NK-92 treated with Interleukin-12 subunit alpha and Interleukin-12 subunit beta, amount 100 ng/mL, for 24 hours (cell line): ENCODE data around the gene NCCRP1.

Experiments used
- DNase-seq: peaks from one replicate; lab custom pipeline; 2025; lab: John Stamatoyannopoulos, UW

The NCCRP1 gene, protein sequence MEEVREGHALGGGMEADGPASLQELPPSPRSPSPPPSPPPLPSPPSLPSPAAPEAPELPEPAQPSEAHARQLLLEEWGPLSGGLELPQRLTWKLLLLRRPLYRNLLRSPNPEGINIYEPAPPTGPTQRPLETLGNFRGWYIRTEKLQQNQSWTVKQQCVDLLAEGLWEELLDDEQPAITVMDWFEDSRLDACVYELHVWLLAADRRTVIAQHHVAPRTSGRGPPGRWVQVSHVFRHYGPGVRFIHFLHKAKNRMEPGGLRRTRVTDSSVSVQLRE

DNA sequence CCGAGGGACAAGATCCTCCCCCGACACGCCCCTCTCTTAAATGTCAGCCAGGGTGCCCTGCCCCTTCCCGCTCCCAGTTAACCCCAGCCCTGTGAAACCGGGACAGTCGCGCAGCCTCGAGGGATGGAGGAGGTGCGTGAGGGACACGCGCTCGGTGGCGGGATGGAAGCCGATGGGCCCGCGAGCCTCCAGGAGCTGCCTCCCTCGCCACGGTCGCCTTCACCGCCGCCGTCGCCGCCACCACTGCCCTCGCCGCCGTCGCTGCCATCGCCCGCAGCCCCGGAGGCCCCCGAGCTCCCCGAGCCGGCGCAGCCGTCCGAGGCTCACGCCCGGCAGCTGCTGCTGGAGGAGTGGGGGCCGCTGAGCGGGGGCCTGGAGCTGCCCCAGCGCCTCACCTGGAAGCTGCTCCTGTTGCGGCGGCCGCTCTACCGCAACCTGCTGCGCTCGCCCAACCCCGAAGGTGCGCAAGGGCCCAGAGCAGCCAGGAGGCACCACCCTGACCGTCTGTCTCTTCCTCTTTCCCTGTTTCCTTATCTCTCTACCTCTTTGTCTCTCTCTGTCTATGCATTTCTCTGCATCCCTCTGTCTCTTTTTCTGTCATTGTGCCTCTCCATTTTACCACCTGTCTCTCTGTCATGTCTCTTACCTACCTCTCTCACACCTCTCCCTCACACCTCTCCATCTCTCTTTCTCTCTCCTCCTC is at the start of gene NCCRP1:
NCCRP1 (plus strand) TSS at position 105 of the 703 bp plus-strand sequence; CDS start at position 124, 19 bp downstream.
- DNase-seq = no peak

DNA sequence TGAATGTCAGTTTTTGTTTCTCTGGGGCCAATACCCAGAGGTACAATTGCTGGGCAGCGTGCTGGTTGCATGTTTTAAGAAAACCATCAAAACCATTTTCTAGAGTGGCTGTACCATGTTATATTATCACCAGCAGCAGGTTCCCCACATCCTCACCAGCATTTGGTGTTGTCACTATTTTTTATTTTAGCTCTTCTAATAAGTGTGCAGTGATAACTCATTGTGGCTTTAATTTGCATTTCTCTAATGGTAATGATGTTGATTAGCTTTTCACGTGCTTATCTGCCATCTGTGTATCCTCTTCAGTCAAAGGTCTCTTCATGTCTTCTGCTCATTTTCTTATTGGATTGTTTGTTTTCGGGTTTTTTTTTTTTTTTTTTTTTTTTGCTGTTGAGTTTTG is 49.3 kb upstream of the NCCRP1 start:
- no peak for DNase-seq

DNA sequence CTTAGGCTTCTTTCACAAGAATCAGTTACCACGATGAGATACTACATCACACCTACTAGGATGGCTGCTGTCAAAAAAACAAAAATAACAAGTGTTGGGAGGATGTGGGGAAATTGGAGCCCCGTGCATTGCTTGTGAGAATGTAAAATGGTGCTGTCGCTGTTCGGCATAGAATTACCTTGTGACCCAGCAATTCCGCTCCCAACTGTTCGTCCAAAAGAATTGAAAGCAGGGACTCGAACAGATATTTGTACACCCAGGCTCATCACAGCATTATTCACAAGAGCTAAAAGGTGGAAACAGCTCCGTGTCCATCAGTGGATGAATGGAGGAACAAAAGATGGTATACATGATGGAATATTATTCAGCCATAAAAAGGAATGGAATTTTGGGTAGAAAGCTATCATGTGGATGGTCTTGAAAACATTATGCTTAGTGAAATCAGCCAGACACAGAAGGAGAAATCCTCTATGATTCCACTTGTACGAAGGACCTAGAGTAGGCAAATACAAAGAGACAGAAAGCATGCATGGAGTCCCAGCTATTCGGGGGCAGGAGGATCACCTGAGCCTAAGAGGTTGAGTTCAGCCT is 47.7 kb upstream of the NCCRP1 start:
- no peak for DNase-seq

DNA sequence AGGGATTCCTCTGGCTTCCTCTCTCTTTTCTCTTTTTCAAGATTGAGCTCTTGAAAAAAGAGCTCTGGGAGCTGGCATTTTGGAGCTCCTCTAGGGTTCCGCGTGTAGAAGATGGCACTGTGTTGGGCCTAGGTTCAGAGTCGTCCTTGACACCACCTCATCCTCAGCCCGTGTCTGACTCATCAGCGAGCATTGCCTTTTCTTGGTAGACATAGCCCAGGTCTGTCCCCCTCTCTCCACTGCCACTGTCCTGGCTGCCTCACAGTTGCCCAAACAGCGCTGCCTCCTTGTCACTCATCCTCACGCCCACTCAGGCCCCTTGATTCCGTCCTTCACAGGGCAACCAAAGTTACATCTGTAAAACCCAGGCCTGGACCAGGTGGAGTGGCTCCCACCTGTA is 46.5 kb upstream of the NCCRP1 start:
- no peak for DNase-seq

DNA sequence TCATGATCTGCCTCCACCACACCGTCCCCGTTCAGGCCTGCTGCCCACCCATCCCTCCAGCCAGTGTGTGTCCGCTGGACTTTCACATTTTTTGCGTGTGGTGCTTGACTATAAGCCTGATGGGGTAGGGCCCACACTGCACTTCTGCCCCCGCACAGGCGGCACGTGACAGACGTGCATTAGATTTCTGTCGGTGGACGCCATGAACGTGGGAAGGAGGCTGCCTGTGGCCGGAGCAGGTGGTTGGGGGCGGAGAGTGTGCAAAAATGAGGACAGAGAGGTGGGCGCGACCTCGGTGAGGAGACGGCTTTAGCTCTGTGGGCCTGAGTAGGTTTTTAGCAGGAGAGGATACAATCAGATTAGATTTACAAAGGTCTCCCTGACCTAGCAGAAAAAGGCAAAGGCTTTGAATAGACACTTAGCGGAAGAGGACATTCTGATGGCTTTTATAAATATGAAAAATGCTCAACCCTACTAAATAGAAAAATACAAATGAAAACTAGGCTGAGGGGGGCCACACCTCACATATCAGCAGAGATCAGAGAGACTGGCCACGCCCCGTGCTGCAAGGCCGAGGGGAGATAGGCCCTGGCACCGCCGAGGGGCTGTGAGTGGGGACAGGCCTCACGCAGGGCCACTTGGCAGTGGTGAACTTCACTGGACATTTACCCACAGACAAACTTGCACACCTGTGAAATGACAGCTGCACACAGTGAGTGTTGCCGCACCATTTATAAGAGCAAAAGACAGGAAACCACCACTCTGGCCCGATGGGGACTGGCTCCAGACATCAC is 45.8 kb upstream of the NCCRP1 start:
- no peak for DNase-seq

DNA sequence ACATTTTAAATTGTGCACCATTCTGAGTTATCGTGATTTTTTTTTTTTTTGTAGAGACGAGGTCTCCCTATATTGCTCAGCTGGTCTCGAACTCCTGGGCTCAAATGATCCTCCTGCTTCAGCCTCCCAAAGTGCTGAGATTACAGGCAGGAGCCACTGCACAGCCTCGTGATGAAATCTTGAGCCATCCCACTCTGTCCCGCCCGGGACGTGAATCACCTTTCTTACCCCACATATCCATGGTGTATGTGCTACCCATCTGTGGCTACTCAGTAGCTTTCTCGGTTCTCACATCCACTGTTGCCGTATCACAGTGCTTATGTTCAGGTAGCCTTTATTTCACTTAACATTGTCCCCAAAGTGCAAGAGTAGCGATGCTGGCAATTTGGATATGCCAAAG is 44.7 kb upstream of the NCCRP1 start:
- DNase-seq = no peak

DNA sequence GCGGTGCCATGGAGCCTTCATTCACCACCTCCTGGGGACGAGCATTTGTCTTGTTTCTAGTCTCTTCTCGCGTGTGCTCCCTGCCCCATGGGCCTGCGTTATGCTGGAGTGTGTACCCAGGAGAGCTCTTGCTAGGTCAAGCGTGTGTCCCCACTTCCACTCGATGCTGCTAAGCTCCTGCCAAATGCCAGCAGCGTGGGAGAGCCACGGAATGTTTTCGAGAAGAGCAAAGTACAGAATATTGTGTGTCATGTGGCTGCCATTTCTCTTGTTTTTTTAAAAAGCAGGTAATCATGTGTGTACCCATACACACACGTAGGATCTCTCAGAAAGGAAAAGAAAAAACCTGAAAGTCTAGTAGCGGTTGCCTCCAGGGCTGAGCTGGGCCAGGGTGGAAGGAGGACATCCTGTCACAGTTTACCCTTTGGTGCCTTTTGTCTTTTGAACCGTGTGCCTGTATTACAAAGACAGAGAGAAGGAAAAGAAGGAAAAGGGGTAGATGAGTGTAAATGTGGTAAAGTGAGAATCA is 42.6 kb upstream of the NCCRP1 start:
- no peak for DNase-seq

DNA sequence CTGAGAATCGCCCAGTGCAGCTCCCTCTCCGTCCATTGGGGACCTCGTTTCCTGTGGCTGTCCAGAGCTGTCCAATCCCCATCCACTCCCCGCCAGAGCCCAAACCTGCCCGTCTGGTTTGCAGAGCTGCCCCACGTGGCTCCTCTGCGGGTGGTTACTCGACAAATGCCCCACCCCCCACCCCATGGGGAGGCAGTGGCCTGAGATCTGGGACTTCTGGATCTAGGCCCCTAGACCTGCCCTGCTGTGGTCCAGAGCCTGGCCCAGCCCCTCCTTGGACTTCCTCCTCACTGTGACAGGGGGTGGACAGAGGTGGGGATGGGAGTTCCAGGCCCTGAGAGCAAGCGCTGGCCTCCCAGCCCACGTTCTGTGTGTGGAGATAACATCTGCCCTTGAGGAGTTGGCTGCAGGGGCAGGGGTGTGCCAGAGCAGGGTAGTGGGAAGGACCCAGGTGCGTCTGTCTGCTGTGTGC is 42.1 kb upstream of the NCCRP1 start:
- DNase-seq = no peak

DNA sequence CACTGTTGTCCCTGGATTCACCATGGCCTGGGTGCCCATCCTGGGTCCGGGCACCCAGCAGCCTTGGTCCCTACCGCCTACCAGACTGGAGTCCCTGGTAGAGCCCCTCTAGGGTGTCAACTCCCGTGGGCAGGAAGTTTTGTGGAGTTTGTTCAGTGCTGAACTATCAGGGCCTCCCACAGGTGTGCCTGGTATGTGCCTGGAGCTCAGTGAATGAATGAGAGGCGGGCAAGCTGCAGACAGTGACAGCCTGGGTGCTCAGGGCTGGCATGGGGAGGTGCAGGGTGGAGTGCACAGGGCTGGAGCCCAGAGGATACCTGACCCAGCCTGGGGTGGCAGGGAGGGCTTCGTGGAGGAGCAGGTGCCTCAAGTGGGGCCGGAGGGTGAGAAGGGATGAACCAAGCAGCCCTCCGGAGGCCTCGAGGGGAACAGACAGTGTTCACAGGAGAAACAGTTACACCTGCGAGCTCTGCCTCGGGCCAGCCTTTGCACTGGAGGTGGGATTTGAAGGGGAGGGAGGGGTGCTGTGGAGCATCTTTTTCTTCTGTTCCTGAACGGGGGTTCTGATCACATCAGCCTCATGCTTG is 41.6 kb upstream of the NCCRP1 start:
- DNase-seq = no peak

DNA sequence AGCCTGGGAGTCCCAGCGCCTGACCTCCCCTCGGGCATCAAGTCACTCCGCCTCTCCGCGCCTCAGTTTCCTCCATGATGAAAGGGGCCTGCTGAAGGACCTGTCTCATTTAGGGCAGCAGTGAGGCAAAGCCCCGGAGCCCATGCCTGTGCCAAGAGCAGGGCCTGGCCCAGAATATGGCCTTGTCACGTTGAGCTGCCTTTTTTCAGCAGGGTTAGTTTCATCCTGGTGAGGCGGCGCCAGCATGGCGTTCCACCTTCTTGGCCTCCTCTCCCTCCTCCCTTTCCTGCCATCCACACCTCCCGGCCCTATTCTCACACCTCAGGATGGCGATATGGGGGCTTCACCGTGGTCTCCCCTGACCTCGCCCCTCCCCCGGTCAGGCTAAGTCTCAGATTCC is 41.0 kb upstream of the NCCRP1 start:
- no peak for DNase-seq

DNA sequence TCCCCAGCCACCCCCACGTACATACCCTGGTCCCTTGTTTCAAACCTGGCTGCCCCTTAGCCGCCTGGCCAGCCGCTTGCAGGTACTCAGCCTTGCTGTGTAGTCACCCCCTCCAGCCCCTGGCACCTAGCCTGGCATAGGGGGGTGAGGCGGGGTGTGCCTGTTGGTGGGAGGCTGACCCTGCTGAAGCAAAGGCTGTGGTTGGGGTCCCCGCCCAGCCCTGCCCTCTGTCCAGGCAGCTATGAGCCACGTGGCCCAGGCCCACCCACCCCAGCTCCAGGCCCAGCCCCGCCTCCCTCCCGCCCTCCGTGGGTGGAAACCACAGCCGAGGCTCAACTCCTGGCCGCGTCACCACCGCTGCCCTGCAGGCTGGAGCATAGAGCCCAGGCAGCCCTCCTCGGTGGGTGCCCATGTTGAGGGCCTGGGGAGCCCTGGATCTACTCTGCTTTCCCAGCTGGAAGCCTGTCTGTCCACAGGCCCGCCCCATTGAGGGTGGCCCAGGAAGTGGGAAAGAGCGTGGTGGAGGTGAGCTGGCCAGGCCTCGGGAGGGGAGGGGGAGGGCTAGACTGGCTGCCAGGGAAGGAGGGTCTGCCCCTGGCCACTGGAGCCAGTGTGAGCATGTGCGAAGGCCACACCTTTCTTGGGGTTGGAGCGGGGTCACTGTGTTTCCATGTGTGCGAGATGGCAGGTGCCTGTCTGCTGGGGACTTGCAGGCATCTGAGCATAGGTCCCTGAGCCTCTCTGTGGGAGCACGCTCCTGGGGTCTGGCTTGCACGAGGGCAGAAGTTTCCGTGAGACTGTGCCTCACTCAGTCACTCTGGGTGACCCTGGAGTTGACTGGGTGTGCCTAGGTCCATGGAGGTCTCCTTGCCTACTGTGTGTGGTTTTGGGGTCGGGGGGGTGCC is 40.2 kb upstream of the NCCRP1 start:
- DNase-seq = no peak

DNA sequence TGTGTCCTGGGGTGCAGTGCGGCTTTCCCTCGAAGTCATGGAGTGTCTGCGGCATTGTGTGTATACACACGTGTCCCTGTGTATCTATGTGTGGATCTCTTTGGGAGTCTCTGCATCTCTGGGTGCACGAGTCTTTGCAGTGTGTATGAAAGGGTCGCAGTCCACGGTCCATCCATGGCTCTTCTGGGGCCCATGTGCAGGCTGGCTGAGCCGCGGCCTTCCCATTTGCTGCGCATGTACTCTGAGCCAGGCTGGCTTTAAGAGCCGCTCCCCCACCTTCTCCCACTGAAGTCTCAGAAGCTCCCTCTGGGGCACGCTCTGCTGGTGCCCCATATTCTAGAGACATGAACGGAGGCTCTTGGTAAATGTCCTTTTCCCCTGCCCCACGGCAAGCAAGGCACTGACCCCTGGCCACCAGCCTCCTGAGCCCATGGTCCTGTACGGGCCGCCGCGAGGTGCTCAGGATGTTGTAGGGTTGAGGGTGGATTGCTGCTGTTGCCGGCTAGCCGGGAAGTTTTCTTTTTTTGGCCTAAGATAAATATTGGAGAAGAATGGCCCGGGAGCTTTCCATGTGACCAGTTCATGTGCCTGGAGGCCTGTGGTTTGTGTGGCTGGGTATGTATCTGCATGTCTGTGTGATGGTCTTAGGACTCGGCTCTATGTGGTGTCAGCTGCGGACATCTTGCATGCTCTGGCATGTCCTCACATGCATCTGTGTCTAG is 39.3 kb upstream of the NCCRP1 start:
- no peak for DNase-seq

DNA sequence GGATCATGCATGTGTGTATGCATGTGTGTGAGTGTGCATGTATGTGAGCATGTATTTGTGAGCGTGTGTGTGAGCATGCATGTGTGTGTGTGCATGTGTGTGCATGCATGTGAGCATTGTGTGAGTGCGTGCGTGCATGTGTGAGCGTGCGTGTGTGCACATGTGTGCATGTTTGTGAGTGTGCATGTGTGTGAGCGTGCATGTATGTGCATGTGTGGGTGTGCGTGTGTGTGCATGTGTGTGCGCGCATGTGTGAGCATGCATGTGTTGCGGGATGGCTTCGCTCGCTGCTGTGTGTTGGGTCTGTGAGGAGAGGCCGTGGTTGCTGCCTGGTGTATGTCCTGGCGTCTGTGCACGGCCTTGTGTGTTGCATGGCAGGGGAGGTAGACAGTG is 38.8 kb upstream of the NCCRP1 start:
- no peak for DNase-seq

DNA sequence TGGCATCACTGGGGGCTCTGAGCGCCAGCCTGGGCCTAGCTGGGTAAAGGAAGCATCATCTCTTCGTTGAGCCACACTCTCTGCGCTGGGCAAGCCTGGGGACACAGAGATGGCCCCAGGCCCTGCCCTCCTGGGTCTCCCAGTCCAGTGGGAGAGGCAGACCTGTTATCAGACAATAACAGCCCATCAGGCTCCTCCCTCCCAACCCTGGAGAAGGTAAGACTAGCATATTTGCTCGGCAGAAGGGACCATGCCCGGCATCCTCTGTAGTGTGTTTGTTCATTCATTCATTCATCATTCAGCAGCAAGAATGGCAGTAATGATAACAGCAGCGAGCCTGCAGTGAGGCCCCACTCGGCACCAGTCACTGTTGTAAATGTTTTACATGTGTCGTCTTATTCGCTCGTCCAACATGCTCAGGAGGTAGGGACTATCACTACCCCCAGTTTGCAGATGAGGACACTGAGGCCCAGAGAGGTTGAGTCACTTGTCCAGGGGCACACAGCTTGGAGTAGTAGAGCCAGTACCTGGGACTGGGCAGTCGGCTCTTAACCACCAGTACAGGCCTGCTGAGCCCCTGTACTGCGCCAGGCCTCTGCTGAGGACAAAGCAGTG is 38.0 kb upstream of the NCCRP1 start:
- DNase-seq = no peak

DNA sequence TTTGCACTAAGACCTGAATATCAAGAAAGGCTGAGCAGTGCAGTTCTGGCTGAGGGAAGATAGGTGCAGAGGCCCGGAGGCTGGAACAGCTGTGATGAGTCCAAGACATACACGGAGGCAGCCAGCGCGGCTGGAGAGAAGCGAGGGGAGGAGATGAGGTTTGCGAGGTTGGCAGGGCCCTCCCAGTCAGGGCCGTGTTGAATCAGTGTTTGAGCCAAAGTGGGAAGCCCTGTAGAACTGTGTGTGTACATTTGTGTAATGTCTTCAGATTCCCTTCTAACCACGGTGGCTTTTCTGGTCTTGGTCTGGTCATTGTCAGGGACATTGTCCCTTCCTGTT is 36.3 kb upstream of the NCCRP1 start:
- no peak for DNase-seq

DNA sequence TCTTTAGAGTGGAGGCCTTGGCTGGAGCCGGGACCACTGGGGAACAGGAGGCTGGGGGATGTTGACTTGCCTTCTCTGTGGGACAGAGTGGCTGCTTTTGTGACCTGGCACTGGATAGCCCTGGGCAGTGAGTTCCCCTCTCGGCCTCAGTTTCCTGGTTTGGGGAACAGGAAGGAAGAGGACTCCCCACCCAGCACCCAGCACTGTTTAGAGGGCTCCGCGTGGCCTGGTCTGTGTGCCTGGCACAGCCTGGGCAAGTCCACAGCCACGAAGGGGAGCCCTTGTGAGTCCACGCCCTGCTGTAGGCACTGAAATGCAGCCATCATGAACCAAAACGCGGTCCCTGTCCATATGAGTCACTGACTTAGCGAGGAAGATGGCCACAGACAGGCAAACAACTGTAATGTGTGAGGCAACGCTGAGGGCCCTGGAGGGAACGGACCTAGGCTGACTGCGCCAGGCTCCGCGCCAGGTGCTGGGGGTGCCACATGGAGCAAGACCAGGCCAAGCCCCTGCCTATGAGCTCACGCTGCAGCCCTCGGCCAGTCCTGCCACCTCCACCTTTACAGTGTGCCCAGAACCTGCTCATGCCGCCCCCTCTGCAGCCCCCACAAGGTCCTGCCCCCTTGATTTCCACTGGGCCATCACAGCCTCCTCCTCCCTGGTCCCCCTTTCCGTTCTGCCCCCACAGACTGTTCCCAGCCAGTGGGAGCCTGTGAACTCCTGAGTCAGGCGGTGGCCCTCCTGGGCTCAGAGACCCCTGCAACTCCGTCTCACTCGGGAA is 35.7 kb upstream of the NCCRP1 start:
- no peak for DNase-seq

DNA sequence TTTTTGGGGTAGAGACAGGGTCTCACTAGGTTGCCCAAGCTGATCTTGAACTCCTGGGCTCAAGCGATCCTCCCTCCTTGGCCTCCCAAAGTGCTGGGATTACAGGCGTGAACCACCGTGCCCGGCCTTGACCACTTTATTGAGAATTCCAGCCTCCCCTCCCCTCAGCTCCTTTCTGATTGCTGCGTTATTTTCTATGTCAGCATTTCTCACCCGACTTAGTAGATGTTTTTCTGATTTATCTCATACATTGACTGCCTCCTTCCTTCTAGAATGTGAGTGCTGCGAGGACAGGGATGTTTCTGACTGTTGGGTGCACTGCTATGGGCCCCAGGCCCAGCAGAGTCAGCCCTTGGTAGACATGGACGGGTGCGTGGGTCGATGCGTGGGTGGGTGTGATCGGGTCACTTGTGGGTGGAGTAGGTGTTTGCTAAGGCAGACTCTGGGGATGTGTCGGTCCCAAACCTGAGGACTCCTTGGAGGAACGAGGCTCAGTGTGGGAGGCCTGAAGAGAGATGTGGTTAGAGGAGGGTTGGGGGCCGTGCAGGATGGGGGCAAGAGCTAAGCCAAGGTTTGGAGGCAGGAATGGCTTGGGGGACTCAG is 34.2 kb upstream of the NCCRP1 start:
- DNase-seq = no peak

DNA sequence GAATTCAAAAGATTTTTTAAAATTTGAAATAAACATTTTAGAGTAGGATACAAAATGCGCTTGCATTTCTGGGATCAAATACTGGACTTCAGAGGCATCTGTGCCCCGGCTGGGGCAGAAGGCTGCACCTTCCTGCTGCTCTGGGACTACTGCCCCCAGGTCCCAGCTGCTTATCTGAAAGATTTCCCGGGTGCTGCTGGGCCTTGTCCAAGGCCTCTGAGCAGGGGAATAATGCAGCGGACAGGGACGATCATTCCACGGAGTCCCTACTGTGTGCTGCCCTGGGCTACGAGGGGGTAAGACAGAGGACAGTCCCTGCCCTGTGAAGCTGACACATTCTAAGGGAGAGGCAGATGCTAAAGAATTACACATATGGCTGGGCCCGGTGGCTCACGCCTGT is 33.1 kb upstream of the NCCRP1 start:
- no peak for DNase-seq

DNA sequence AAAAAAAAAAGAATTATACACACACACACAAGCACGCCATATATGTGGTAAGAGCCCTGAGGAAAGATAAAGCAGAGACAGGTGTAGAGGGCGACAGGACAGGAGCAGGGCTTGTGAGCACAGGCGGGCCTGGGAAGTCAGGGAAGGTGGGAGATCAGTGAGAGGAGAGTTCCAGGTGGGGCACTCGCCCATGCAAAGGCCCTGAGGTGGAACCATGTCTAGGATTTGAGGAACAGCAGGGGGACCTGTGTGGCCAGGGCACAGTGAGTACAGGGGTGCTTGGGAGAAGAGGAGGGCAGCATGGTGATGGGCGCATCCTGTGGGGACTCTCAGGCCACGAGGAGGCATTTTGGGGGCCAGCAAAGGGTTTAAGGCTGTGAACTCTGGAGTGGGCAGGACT is 32.5 kb upstream of the NCCRP1 start:
- DNase-seq = no peak
